ENCODE data around the gene SMPDL3A. TPM values are rescaled to one million over a fixed set of nuclear protein-coding genes. Genes with fewer than 3 reads are reported as not detected.

SMPDL3A gene
- total and polyA plus RNA-seq, 2 of the 13 experiments (the other 11 are each of a cell fraction or from before 2014, with no cell fraction given): 7.8 to 17.3 TPM

DNA sequence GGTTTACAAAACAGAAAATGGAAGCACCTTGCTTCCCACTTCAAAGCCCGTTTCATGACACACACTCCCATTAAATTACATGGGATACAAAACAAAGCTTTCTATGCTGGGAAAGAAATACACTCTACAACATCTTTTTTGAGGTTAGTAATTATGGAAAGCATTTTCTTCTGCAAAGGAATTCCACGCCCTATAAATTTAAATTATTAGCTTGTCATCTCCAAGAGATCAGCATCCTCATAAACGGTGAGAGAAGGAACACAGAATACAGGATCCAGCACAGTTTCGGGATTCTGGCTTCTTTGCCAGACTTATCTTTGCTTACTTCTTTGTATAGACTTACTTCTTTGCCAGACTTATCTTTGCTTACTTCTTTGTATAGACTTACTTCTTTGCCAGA, 1.3 kb upstream of the SMPDL3A start:
- 59% methylated on average over 4 of the region's 4 CpGs for WGBS (ENCODE audit: low lambda C conversion rate)
- Histone ChIP-seq H3K36me3 (replicated peaks in 1 of 2; ENCODE audit: control insufficient read depth in 1 of 2, insufficient read depth in 2 of 2, low read length in 2 of 2) (no peaks in the 10 kb centered on the region), H3K9me3 (ENCODE audit: low read length) (no peaks in the 10 kb centered on the region), H3K4me2 (ENCODE audit: low read depth, low read length) (no peak overlapping the region), H3K27me3 (ENCODE audit: control insufficient read depth in 1 of 2, insufficient read depth in 2 of 2, low read length in 2 of 2) (no peaks in the 10 kb centered on the region; a peak in 1 of 5 replicates), H3K9ac (ENCODE audit: insufficient read depth, low read depth, low read length) (no peak overlapping the region), H2AFZ (ENCODE audit: low read length) (no peak overlapping the region), H3K4me3 (replicated peaks in 1 of 3; ENCODE audit: insufficient read depth in 1 of 3, low read depth in 2 of 3, low read length in 3 of 3) (no peak overlapping the region), H4K20me1 (ENCODE audit: insufficient read depth, low read length) (no peaks in the 10 kb centered on the region), H3K79me2 (ENCODE audit: insufficient read depth, low read length) (no peaks in the 10 kb centered on the region), H3K4me1 (ENCODE audit: insufficient read depth, low read length) (peaks cover 34% of the 10 kb centered on the region), H3K27ac (ENCODE audit: extremely low read length, insufficient read depth, low read length) (no peak overlapping the region)
- ChIA-PET CTCF (ENCODE audit: low intra/inter-chr PET ratio, low total read pairs) (no interaction called here), POLR2A (interaction anchor here (7.1 kb wide), 1 partner anchor 13 kb away, joined by 177 read pairs; no protein-coding TSS in a partner anchor)
- no peak for ATAC-seq
- TF ChIP-seq RFX5 (IDR thresholded peaks at IDR 0.05; ENCODE audit: low read depth, low read length) (no peak), KDM6A (CRISPR knock-in tag; IDR thresholded peaks at IDR 0.05; ENCODE audit: low read depth) (no peak), ZMYM4 (CRISPR knock-in tag; IDR thresholded peaks at IDR 0.05) (no peak), ZBTB20 (CRISPR knock-in tag; IDR thresholded peaks at IDR 0.05; ENCODE audit: borderline replicate concordance, low read depth) (no peak), CAMTA2 (CRISPR knock-in tag; IDR thresholded peaks at IDR 0.05; ENCODE audit: borderline replicate concordance) (no peak), ZNF850 (CRISPR knock-in tag; conservative IDR thresholded peaks at IDR 0.05) (no peak), ZSCAN12 (CRISPR knock-in tag; IDR thresholded peaks at IDR 0.05) (no peak), KDM3A (CRISPR knock-in tag; IDR thresholded peaks at IDR 0.05; ENCODE audit: low read depth) (no peak), MAFF (IDR thresholded peaks at IDR 0.05; ENCODE audit: low read depth, low read length) (no peak), ZFP36L1 (CRISPR knock-in tag; IDR thresholded peaks at IDR 0.05) (no peak), ZNF75D (CRISPR knock-in tag; IDR thresholded peaks at IDR 0.05; ENCODE audit: borderline replicate concordance) (no peak), ZKSCAN1 (IDR thresholded peaks at IDR 0.05; ENCODE audit: low read length) (no peak), SKI (IDR thresholded peaks at IDR 0.05; ENCODE audit: partially characterized antibody) (no peak)
- TF ChIP-seq, protein P1, sequence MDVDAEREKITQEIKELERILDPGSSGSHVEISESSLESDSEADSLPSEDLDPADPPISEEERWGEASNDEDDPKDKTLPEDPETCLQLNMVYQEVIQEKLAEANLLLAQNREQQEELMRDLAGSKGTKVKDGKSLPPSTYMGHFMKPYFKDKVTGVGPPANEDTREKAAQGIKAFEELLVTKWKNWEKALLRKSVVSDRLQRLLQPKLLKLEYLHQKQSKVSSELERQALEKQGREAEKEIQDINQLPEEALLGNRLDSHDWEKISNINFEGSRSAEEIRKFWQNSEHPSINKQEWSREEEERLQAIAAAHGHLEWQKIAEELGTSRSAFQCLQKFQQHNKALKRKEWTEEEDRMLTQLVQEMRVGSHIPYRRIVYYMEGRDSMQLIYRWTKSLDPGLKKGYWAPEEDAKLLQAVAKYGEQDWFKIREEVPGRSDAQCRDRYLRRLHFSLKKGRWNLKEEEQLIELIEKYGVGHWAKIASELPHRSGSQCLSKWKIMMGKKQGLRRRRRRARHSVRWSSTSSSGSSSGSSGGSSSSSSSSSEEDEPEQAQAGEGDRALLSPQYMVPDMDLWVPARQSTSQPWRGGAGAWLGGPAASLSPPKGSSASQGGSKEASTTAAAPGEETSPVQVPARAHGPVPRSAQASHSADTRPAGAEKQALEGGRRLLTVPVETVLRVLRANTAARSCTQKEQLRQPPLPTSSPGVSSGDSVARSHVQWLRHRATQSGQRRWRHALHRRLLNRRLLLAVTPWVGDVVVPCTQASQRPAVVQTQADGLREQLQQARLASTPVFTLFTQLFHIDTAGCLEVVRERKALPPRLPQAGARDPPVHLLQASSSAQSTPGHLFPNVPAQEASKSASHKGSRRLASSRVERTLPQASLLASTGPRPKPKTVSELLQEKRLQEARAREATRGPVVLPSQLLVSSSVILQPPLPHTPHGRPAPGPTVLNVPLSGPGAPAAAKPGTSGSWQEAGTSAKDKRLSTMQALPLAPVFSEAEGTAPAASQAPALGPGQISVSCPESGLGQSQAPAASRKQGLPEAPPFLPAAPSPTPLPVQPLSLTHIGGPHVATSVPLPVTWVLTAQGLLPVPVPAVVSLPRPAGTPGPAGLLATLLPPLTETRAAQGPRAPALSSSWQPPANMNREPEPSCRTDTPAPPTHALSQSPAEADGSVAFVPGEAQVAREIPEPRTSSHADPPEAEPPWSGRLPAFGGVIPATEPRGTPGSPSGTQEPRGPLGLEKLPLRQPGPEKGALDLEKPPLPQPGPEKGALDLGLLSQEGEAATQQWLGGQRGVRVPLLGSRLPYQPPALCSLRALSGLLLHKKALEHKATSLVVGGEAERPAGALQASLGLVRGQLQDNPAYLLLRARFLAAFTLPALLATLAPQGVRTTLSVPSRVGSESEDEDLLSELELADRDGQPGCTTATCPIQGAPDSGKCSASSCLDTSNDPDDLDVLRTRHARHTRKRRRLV (CRISPR knock-in tag; IDR thresholded peaks at IDR 0.05): no peak
- TF ChIP-seq, protein P2, sequence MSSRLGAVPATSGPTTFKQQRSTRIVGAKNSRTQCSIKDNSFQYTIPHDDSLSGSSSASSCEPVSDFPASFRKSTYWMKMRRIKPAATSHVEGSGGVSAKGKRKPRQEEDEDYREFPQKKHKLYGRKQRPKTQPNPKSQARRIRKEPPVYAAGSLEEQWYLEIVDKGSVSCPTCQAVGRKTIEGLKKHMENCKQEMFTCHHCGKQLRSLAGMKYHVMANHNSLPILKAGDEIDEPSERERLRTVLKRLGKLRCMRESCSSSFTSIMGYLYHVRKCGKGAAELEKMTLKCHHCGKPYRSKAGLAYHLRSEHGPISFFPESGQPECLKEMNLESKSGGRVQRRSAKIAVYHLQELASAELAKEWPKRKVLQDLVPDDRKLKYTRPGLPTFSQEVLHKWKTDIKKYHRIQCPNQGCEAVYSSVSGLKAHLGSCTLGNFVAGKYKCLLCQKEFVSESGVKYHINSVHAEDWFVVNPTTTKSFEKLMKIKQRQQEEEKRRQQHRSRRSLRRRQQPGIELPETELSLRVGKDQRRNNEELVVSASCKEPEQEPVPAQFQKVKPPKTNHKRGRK (CRISPR knock-in tag; IDR thresholded peaks at IDR 0.05): no peak
- in situ Hi-C loops (cut with HindIII; ENCODE audit: extremely low pct_ligation_motif_present, low pct_unique_long_range_greater_than_20kb): loop anchor here (5.0 kb wide), 1 partner anchor 50 kb away; no protein-coding TSS in a partner anchor
- intact Hi-C loops (cut with micrococcal nuclease; ENCODE audit: unreplicated experiment): no loop called here
- DNase-seq (ENCODE audit: low spot score): no peak
- BruUV-seq (replicated peaks): no TSS peak
- FAIRE-seq: no peak
